ENCODE results near the gene TTYH1. TPM values are rescaled to one million over a fixed set of nuclear protein-coding genes. Genes with fewer than 3 reads are reported as not detected.

Gene TTYH1
- total and polyA plus RNA-seq, 9 of the 15 experiments (the other 6 are each of a cell fraction or from before 2014, with no cell fraction given), result 0.08 TPM; not detected in 8

DNA sequence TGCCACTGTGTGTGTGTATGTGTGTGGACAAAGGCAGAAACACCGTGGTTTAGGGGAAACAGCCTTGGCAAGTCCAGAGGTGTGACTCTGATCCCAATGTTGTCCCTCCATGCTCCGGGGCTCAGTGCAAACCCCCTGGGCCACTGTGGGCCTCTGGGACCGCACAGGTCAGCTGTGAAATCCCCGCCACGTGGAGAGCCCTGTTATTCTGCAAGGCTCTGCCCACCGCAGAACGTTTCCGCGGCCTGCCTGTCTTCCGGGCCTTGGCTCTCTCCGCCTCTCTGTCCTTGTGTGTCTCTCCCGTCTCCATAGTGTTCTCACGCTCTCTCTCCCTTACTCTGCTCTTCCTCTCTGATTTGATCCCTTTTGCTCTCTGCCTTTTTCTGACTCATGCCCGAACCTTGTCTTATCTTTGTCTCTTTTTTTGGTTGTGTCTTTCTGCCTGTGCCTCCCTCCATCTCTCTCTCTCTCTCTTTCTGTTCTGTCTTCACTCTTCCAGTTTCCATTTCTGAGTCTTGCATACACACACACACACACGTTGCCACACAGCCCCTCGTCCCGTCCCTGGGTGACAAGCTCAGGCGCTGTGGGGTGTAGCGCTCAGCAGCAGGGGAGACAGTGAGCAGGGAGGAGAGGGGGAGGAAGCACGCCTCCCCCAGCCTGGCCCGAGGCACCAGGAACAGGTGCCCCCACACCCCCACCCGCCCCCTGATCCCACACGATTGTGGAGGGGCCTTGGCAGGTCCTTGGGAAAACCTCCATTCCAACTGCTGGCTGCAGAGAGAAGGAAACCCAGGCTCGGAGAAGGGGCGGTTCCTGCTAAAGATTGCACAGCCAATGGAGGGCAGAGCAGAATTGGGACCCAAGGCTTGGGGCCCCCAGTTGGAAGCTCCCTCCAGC, 3.0 kb downstream of the TTYH1 start:
- ChIA-PET CTCF (ENCODE audit: low intra/inter-chr PET ratio) (no interaction called here), POLR2A (interaction anchor here (0.7 kb wide), 1 partner anchor 53 kb away, joined by 3 read pairs; no protein-coding TSS in a partner anchor)
- no peaks in the 10 kb centered on the region for H3K79me2 ChIP-seq (ENCODE audit: control insufficient read depth, insufficient read depth, low read length)
- DNase-seq (ENCODE audit: extremely low read depth in 1 of 4, low spot score in 3 of 4), result peak in 2 of 4 experiments; percentile 9 to 13
- peaks cover 9% of the 10 kb centered on the region; the same call in 1 of the 2 replicates for H4K20me1 ChIP-seq (replicated peaks; ENCODE audit: control insufficient read depth, insufficient read depth, low read length)
- H2AFZ ChIP-seq (ENCODE audit: low read depth, low read length), result no peak overlapping the region
- peaks cover 0 to 38% of the 10 kb centered on the region in 2 experiments; a peak in 3 of 5 replicates for H3K4me1 ChIP-seq (replicated peaks in 1 of 2; ENCODE audit: control insufficient read depth in 2 of 2, insufficient read depth in 2 of 2, low read length in 2 of 2)
- WGBS (ENCODE audit: insufficient coverage, low coverage, missing lambda C conversion rate), result 5% methylated on average over 21 of the region's 25 CpGs
- H3K9me1 ChIP-seq (ENCODE audit: control insufficient read depth, insufficient read depth, low read length), result no peaks in the 10 kb centered on the region
- intact Hi-C loops (cut with micrococcal nuclease), result no loop called here
- H3K9ac ChIP-seq (ENCODE audit: insufficient read depth in 1 of 2, low read depth in 2 of 2, low read length in 2 of 2), result peak overlapping the region in 1 of 2 experiments; percentile 5; a peak in 1 of 4 replicates
- peaks cover 11 to 37% of the 10 kb centered on the region in 2 experiments for H3K27me3 ChIP-seq (ENCODE audit: control insufficient read depth in 2 of 2, insufficient read depth in 2 of 2, low read length in 2 of 2)
- in situ Hi-C loops (cut with MboI), result no loop called here
- no peak for FAIRE-seq
- no peak overlapping the region for H3K27ac ChIP-seq (ENCODE audit: extremely low read depth, low read depth, low read length)
- no peak overlapping the region for H3K4me2 ChIP-seq (ENCODE audit: insufficient read depth, low read length)
- H3K36me3 ChIP-seq (ENCODE audit: control insufficient read depth, insufficient read depth, low read length), result no peaks in the 10 kb centered on the region
- BruUV-seq (replicated peaks), result no TSS peak
- H3K9me3 ChIP-seq (replicated peaks; ENCODE audit: control insufficient read depth, insufficient read depth, low read depth, low read length), result no peaks in the 10 kb centered on the region
- H3K4me3 ChIP-seq, result no peak overlapping the region
- ATAC-seq, result peak; percentile 40
- TF ChIP-seq, protein P1, sequence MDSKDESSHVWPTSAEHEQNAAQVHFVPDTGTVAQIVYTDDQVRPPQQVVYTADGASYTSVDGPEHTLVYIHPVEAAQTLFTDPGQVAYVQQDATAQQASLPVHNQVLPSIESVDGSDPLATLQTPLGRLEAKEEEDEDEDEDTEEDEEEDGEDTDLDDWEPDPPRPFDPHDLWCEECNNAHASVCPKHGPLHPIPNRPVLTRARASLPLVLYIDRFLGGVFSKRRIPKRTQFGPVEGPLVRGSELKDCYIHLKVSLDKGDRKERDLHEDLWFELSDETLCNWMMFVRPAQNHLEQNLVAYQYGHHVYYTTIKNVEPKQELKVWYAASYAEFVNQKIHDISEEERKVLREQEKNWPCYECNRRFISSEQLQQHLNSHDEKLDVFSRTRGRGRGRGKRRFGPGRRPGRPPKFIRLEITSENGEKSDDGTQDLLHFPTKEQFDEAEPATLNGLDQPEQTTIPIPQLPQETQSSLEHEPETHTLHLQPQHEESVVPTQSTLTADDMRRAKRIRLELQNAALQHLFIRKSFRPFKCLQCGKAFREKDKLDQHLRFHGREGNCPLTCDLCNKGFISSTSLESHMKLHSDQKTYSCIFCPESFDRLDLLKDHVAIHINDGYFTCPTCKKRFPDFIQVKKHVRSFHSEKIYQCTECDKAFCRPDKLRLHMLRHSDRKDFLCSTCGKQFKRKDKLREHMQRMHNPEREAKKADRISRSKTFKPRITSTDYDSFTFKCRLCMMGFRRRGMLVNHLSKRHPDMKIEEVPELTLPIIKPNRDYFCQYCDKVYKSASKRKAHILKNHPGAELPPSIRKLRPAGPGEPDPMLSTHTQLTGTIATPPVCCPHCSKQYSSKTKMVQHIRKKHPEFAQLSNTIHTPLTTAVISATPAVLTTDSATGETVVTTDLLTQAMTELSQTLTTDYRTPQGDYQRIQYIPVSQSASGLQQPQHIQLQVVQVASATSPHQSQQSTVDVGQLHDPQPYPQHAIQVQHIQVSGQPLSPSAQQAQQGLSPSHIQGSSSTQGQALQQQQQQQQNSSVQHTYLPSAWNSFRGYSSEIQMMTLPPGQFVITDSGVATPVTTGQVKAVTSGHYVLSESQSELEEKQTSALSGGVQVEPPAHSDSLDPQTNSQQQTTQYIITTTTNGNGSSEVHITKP (IDR thresholded peaks at IDR 0.05; ENCODE audit: partially characterized antibody), result no peak
- no peak for TF ChIP-seq CREM (IDR thresholded peaks at IDR 0.05; ENCODE audit: low read depth)
- no peak for TF ChIP-seq POLR3A (IDR thresholded peaks at IDR 0.05; ENCODE audit: borderline replicate concordance, extremely low read depth, insufficient read depth, insufficient read length)
- TF ChIP-seq, protein P2, sequence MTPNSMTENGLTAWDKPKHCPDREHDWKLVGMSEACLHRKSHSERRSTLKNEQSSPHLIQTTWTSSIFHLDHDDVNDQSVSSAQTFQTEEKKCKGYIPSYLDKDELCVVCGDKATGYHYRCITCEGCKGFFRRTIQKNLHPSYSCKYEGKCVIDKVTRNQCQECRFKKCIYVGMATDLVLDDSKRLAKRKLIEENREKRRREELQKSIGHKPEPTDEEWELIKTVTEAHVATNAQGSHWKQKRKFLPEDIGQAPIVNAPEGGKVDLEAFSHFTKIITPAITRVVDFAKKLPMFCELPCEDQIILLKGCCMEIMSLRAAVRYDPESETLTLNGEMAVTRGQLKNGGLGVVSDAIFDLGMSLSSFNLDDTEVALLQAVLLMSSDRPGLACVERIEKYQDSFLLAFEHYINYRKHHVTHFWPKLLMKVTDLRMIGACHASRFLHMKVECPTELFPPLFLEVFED (CRISPR knock-in tag; conservative IDR thresholded peaks at IDR 0.05), result peak; percentile 91
- peak; percentile 16; the same call in 1 of the 2 replicates for TF ChIP-seq ARID1B (IDR thresholded peaks at IDR 0.05)
- TF ChIP-seq SMAD1 (IDR thresholded peaks at IDR 0.05; ENCODE audit: low read depth, low read length, partially characterized antibody), result no peak
- TF ChIP-seq DMBX1 (CRISPR knock-in tag; IDR thresholded peaks at IDR 0.05; ENCODE audit: borderline replicate concordance), result no peak
- TF ChIP-seq SAFB2 (IDR thresholded peaks at IDR 0.05; ENCODE audit: borderline replicate concordance, low read depth, low read length, severe bottlenecking), result no peak
- TF ChIP-seq, protein P3, sequence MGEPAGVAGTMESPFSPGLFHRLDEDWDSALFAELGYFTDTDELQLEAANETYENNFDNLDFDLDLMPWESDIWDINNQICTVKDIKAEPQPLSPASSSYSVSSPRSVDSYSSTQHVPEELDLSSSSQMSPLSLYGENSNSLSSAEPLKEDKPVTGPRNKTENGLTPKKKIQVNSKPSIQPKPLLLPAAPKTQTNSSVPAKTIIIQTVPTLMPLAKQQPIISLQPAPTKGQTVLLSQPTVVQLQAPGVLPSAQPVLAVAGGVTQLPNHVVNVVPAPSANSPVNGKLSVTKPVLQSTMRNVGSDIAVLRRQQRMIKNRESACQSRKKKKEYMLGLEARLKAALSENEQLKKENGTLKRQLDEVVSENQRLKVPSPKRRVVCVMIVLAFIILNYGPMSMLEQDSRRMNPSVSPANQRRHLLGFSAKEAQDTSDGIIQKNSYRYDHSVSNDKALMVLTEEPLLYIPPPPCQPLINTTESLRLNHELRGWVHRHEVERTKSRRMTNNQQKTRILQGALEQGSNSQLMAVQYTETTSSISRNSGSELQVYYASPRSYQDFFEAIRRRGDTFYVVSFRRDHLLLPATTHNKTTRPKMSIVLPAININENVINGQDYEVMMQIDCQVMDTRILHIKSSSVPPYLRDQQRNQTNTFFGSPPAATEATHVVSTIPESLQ (CRISPR knock-in tag; IDR thresholded peaks at IDR 0.05), result no peak
- TF ChIP-seq ETV1 (tag; conservative IDR thresholded peaks at IDR 0.05; ENCODE audit: low read depth), result no peak
- TF ChIP-seq, protein P4, sequence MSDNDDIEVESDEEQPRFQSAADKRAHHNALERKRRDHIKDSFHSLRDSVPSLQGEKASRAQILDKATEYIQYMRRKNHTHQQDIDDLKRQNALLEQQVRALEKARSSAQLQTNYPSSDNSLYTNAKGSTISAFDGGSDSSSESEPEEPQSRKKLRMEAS (CRISPR knock-in tag; IDR thresholded peaks at IDR 0.05), result peak; percentile 55; the same call in 1 of the 2 replicates
- TF ChIP-seq GTF2E2 (tag; IDR thresholded peaks at IDR 0.05), result no peak

Data from K562 (cell line).